SIG-M5 (cell line): ENCODE measurements around the gene TRIM8.

Experiments
- DNase-seq: peaks from one replicate; lab custom pipeline; 2025; lab: John Stamatoyannopoulos, UW

The TRIM8 gene, protein sequence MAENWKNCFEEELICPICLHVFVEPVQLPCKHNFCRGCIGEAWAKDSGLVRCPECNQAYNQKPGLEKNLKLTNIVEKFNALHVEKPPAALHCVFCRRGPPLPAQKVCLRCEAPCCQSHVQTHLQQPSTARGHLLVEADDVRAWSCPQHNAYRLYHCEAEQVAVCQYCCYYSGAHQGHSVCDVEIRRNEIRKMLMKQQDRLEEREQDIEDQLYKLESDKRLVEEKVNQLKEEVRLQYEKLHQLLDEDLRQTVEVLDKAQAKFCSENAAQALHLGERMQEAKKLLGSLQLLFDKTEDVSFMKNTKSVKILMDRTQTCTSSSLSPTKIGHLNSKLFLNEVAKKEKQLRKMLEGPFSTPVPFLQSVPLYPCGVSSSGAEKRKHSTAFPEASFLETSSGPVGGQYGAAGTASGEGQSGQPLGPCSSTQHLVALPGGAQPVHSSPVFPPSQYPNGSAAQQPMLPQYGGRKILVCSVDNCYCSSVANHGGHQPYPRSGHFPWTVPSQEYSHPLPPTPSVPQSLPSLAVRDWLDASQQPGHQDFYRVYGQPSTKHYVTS

DNA sequence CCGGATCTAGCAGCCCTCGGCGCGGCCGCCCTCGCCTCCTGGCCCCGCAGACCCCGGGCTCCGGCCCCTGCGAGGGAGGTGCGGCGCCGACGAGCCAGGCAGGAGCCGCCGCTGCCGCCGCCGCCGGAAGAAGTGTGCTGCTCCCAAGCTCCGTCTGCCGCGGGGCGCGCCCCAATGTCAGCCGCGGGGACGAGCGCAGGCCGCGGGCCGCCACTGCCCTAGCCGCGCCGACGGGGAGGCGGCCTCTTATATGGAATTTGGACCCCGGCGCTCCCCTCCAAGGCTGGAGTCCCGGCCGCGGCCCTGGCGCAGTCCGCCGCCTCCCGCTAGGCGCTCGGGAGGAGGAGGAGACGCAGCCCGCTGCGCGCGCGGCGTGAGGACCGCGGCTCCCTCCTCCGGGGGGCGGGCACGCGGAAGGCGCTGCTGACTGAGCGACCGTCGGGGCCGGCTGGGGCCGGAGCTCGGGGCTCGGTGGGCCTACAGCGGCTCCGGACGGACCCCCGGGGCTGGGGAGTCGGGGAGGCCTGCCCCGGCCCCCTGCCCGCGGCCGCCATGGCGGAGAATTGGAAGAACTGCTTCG is at the start of gene TRIM8:
TRIM8 (plus strand) TSS at position 414 of the 580 bp plus-strand sequence; CDS start at position 553, 139 bp downstream.
- DNase-seq, result no peak

DNA sequence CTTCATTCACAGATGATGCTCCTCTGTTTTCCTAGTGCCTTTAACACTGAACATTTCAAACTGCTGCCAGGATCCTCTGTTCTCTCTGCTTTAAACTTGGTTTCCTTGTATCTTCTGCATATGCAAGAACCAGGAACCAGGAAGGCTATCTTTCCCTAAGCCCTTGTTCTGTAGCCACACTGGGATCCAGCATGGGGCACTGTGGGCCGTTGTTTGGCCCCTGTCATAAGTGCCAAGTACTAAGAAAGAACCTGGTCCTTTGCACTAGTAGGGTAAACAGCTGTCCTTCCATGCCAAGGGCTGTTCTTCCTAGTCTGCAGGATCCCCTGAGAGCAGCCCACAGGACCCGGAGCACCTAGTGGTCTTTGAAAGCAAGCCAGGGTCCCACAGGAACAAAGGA is 49.0 kb upstream of the TRIM8 start:
- no peak for DNase-seq

DNA sequence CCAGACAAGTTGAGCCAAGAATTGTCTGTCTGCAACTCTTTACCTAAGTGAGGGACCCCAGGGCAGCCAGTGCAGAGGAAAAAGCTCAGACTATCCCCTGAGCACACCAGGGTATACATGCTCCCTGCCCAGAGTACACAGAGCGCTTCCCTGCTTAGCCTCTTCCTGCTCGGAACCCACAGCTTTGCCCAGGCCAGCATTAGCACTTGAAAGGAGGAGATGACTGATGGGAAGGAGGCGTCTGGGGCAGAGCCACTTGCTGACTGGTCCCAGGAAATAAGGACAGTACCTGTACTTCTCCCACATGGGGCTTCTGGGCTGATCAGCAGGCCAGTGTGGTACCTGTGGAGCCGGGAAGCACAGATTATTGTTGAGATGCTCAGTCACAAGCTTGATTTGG is 48.4 kb upstream of the TRIM8 start:
- no peak for DNase-seq

DNA sequence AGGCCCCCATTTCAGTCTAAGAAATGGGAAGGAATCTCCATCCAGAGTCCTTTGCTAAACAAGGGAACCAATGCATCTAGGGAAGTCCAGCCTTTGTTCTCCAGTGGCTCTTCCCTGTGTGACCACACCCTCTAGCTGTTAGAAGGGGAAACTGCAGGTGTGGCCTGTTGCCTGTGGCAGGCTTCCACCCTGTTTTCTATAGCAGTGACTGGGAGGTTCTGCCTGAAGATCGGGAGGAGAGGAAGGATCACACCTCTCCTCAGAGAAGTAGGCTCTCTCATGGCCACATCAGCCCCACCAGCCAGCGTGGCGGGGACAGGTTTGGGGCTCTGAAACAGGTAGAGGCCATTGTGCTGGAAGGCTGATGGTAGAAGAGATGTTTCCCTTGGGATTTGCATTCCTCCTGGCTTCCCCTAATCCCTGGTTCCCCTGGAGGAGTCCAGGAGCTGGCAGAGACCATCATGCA is 47.7 kb upstream of the TRIM8 start:
- no peak for DNase-seq

DNA sequence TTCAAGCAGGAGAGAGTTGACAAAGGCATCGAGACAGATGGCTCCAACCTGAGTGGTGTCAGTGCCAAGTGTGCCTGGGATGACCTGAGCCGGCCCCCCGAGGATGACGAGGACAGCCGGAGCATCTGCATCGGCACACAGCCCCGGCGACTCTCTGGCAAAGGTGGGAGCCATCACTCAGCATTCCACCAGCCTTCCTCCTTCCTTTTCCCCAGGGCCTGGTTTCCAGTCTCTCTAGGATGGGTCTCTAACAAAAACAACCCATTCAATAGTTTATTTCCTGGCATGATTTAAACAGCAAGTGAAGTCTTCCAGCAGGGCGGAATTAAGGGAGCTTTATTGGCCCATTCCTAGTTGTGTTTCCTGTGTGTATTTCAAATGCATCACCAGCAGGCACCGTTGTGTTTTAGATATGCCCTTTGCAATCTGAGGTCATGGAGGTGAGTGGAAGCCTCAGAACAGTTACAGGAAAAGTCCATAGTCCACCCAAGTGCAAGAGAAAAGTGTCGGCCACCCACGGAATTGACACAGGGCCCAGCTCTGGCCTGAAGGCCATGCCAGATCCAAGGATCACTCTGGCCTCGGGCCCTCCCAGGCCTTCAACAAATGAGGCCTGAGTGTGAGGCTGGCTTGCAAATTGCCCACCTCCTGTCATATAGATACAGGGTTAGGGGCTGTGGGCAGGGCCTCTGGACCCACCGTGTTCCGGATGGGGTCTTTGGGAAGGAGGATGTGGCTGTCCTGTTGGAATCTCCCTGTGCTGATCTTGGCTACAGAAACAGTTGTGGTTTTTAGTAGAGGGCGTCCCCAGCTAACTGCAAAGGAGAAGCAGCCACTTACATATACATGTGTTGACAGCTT is 46.9 kb upstream of the TRIM8 start:
- DNase-seq, result no peak

DNA sequence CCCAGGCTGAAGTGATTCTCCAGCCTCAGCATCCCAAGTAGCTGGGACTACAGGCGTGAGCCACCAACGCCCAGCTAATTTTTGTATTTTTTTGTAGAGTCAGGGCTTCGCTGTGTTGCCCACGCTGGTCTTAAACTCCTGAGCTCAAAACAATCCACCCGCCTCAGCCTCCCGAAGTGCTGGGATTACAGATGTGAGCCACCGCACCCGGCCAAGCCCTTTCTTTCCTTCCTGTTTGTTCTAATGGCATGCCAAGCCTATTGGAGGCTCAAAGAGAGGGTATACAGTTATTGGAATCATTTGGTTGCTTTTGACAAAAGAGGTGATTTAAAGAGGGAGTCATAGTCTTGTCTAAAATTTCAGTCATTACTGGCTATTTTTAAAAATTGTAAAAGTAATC is 46.0 kb upstream of the TRIM8 start:
- no peak for DNase-seq

DNA sequence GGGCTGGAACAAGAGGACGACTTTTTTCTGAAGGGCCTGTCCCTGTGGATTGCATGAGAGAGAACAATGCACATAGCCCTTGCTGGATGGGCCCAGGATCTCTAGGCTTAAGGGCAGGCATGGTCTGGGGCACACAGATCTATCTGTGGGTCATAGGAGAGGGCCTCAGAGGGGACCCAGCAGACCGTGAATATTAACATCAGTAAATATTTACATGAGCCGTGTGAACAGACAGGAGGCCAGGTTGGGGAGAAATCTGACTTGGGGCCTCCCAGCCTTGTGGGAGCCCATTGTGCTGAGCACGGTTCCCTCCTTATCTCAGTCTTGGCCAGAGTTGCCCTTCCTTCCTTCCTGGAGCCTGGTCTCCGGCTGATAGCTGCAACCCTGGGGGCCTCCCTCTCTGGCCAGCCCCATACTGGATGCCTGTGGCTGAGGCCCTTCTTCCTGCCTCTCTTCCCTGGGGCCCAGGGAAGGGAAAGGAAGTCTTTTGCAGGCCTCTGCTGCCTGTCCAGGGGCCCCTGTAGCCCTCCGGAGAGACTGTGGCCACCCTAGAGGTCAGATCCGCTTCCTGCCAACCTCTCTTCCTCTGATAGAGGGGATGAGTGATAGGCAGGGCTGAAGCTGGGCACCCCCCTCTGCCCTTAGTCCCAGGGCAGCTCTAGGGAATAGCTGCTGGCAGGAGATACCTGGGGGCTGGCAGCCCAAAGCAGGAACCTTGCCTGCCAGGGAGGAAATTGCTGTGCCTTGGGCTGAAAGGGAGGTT is 44.5 kb upstream of the TRIM8 start:
- DNase-seq, result no peak

DNA sequence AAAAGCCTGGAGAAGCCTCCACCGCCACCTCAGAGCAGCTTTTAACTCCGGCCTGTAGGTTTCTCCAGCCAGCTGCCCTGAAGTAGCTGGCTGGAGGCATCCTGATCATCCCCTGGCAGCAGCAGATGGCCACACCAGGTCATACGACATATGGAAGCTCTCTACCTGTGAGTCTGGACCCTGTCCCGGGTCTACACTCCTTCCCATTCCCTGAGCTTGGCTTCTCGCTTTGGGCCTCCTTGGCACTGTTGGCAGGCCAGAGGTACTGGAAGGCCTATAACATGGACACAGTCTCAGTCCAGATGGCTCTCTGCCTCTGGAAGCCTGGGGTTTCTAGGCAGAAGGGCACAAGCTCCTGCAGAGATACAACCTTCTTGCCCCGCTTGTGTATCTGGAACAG is 43.5 kb upstream of the TRIM8 start:
- DNase-seq, result no peak

DNA sequence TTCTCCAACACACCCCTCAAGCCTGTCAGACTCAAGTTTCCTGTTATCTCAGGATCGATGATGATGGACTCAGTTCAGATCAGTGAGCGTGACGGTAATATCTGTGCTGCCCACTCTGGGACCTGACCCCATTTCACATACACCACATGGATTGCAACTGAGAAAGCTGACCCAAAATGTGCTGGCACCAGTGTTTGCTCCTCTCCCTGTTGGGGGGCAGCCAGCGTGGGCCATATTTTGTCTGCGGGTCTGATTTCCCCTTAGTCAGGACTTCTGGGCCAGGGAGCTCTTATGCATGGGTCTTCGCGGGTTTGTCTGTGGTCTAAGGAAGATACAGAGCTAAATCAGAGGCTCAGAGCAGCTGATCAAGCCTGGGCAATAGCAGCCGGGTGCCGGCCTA is 42.6 kb upstream of the TRIM8 start:
- DNase-seq, result no peak

DNA sequence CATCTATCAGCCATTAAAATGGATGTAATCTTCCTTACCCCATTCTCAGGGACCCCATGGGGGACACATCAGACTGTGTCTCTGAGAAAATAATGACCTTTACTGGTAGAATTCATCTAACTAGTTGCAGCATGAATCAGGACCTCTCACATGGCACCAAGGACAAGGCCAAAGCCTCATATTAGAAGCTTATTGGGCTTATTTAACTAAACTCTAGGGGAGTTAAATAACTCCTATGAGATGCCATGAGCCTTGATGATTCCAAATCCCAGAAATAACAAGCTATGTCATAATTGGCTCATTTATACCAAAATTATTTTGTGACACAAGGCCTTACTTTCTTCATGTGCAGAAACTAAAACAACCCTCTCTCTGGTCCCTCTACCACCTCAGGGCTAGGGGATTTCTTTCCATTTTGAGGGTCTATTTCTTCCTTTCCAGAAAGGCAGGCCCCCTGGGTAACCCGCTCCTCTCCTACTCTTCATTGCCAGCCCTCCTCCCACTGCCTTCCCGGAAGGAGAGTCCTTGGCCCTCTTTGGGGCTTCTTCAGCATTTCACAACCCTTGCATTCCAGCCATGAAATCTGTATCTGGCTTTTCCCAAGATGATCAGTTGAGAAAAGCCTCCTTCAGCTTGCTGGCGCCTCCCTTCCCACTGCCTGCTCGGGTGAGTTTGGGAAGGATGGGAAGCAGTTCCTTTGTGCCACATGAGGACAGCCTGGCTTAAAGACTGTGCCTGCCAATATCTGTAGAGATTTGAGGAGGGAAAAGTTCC is 41.8 kb upstream of the TRIM8 start:
- no peak for DNase-seq

DNA sequence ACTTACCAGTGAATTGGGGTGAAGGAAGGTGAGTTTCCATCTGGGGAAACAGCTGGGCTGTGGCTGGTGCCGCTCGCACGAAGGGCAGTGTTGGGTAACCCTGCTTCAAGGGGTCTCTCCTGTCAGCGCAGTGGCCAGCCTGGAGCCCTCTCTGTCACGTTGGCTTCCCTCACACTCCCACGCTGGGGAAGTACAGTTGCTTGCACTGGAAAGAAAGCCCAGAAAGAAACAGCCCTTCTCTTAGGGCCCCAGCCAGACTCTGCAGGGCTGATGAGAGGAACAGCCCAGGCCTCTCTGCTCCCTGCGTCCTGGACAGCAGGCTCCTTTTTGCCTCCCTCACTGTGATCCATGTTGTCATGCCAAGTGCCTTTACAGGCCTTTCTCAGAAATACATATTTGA is 40.3 kb upstream of the TRIM8 start:
- no peak for DNase-seq

DNA sequence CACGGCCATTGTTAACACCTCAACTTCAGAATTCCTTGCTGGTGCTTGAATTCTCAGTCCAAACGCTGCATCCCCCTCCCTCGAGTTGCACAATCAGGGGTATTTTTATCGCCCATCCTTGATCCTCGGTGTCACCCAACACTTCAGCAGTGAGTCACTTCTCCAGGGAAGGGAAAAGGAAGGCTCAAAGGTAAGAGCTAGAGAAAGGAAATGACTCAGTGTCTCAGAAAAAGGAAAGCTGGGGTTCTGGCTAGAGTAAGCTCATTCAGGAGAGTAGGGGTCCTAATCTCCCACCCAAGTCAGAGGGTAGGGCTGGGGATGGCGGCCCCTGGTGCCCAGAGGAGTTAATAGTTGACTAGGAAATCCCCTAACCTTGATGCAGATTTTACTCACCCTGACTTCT is 39.8 kb upstream of the TRIM8 start:
- no peak for DNase-seq

DNA sequence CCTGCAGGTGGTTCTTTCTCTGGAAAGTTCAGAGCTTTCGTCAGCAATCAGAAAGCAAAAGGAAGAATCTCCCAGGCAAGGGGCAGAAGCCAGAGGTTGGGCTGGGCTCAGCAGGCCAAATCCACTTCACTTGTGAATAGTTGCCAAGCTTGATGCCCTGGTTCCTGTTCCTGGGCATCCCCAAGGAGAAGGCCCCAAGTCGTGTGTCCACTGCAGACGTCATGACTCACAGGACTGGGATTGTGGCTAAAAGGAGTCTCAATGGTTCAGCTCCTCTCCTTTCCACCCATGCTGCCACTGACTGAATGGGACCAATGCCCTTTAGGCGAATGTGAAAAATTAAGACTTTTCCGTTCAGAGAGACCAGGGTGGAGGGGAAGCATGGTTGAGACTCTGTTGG is 38.6 kb upstream of the TRIM8 start:
- DNase-seq, result no peak

DNA sequence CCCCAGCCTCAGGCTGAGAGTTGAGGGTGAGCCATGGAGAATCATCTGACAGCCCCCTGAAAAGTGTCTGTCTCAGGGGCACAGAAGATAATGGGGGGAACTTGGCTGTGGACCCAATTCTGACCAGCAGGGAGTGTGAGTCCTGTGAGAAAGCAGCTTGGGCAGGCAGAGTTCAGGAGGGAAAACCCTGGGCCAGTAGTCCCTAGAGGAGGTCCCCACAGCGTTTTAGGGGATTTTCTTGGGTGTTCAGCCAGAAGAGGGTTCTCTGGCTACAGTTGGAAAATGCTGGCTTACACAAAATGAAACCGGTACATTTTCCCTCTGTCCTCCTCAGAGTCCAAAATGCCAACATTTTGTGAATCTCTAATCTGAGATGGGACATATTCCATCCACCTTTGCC is 35.8 kb upstream of the TRIM8 start:
- DNase-seq, result no peak

DNA sequence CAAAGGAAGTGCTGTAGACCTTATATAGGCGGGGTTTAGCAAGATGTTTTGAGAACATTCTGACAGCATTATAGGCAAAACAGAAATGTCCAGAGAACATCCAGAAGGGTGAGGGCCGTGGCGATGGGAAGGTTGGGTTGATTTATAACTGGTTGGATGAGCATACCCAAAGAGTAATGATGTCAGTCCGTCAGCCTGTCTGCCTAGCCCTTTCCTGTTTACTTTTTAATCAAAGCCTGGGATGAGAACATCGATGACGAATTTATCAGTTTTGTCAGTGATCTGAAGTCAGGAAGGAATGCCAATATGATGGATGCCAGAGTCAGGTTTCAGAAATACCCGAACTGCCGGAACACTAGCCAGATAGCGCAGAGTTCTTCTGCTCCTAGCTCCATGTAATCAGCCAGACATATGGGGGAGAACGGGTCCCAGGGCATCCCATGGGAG is 33.8 kb upstream of the TRIM8 start:
- DNase-seq, result no peak

DNA sequence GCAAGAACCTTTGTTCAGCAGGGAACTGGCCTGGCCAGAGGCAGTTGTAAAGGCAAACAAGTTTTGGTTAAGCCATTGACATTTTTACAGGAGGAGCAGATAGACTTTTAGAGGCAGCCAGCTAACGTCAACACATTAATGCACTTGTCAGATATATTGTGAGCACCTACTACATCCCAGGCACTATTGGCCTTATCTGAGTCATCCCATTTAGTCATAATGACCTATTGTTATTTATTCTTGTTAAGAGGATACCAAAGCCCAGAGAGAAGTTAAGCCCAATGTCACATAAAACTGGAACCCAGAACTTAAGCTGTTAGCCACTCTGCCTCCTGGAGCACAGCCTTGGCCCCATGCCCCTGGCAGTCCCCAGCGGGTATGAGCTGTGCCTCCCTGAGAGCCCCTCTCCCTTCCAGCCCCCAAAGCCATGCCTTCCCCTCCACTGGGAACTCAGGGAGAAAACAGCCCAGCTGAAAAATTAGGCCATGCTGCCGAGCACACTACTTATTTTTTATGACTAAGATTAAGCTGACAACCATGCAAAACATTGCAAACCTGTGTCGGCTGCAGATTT is 32.7 kb upstream of the TRIM8 start:
- no peak for DNase-seq

DNA sequence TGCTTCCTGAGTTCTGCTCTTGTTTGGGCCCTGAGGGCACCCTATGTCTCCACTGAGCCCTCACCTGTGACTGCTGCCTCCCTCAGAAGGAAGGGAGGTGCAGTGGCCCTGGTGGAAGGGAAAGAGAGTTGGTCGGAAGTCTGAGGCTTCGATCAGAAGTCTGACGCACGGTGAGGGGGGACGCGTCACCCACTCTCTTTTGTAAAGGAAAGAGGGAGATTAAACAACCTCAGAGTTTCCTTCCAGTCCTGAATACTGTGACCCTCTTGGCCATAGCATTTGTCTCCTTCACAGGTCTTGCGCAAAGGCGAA is 31.4 kb upstream of the TRIM8 start:
- no peak for DNase-seq

DNA sequence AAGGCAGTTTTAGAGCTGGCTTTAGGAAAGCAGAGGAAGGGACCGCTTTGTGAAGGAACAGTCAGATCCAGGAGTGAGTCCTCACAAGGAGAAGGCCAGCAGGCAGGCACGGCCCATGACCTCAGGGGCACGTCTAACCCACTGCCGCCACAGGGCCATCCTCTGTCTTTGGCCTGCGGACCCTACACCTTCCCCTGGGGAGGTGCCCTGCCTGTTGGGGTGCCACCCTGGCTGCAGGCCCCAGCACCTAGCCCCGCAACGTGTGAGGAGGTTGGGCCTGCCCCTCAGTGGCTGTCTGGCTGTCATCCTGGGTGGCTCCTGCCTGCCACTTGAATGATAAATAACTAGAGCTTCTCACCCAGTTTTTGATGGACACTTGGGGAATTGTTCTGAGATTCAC is 31.0 kb upstream of the TRIM8 start:
- no peak for DNase-seq

DNA sequence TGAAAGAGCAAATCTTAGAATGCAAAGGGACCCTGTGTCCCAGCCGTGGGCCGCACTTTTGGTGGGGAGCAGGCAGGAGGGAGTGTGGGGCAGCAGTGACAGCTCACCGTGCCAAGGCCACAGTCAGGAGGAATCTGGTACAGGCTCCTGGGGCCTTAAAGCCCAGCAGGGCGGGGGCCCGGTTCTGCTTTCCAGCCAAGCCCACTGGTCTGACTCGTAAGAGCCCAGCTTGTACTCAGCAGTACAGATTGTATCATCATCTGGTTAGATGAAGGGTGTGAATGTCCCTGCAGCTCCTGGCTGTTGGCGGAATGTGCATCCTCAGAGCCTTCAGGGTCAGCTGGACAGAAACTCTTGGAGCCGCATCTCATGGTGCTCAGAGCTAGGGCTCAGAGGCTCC is 30.5 kb upstream of the TRIM8 start:
- no peak for DNase-seq

DNA sequence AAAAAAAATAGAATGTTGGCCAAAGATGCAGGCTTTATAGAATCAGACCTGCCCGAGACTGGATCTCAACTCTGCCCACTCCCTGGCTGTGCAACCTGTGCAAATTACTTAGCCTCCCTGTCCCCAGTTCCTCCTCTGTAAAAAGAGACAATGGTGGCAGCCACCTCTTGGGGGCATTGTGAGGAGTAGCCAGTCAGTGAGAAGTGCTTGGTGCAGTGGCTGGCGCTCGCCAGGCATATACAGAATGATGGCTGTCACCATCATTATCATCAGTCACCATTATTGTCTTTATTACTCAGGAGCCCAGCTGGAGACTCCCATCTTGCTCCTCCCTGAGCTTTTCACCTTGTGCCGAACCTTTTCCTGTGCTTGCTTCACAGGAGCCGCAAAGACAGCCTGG is 29.4 kb upstream of the TRIM8 start:
- DNase-seq, result no peak

DNA sequence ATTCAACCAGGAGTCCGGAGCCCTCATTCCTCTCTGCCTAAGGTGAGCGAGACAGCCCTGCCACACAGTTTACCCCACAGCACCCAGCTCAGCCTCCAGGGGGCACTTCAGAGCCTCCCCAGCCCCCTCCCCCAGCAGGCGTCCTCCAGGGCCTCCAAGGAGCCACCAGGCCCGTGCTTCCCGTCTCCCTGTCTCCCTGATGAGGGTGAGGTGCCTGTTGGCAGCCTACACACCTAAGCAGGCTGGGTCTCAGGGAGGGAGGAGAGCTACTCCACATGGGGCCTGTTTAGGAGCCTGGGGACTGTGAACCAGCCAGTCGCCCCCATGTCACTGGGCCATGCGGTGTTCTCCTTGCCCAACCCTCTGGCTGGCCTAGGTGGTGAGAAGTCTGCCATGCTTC is 28.9 kb upstream of the TRIM8 start:
- no peak for DNase-seq
